Measurements from ENCODE around the gene GKN2.

DNA sequence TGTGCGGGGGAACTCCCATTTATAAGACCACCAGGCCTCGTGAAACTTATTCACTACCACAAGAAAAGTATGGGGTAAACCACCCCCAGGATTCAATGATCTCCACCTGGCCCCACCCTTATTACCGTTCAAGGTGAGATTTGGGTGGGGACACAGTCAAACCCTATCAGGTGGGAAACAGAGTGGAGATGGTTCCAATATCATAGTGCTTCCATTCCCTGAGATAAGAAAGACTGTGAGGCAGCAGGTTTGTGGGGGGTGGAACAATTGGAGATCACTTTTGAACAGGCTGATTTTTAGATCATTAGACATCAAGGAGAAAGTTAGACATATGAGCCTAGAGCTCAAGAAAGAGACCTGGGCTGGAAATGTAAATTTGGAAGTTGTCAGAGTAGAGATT, 39.3 kb downstream of the GKN2 start:
- TF ChIP-seq CHD2 (IDR thresholded peaks at IDR 0.05; ENCODE audit: low read length, partially characterized antibody) (no peak), POLR2A (IDR thresholded peaks at IDR 0.05; ENCODE audit: low read length) (no peak), EP300 (IDR thresholded peaks at IDR 0.05) (no peak), CEBPB (IDR thresholded peaks at IDR 0.05) (no peak), MAFK (IDR thresholded peaks at IDR 0.05; ENCODE audit: partially characterized antibody) (no peak), RAD21 (conservative IDR thresholded peaks at IDR 0.05 in 1 of 2, IDR thresholded peaks at IDR 0.05 in 1 of 2) (no peak), RARB (CRISPR knock-in tag; IDR thresholded peaks at IDR 0.05) (no peak), ESRRA (IDR thresholded peaks at IDR 0.05; ENCODE audit: borderline replicate concordance, low read length) (no peak)
- TF ChIP-seq, protein P1, sequence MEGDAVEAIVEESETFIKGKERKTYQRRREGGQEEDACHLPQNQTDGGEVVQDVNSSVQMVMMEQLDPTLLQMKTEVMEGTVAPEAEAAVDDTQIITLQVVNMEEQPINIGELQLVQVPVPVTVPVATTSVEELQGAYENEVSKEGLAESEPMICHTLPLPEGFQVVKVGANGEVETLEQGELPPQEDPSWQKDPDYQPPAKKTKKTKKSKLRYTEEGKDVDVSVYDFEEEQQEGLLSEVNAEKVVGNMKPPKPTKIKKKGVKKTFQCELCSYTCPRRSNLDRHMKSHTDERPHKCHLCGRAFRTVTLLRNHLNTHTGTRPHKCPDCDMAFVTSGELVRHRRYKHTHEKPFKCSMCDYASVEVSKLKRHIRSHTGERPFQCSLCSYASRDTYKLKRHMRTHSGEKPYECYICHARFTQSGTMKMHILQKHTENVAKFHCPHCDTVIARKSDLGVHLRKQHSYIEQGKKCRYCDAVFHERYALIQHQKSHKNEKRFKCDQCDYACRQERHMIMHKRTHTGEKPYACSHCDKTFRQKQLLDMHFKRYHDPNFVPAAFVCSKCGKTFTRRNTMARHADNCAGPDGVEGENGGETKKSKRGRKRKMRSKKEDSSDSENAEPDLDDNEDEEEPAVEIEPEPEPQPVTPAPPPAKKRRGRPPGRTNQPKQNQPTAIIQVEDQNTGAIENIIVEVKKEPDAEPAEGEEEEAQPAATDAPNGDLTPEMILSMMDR (IDR thresholded peaks at IDR 0.05): no peak
- TF ChIP-seq, protein P2, sequence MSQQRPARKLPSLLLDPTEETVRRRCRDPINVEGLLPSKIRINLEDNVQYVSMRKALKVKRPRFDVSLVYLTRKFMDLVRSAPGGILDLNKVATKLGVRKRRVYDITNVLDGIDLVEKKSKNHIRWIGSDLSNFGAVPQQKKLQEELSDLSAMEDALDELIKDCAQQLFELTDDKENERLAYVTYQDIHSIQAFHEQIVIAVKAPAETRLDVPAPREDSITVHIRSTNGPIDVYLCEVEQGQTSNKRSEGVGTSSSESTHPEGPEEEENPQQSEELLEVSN (IDR thresholded peaks at IDR 0.05; ENCODE audit: borderline replicate concordance, low read depth): no peak
- TF ChIP-seq, protein P3, sequence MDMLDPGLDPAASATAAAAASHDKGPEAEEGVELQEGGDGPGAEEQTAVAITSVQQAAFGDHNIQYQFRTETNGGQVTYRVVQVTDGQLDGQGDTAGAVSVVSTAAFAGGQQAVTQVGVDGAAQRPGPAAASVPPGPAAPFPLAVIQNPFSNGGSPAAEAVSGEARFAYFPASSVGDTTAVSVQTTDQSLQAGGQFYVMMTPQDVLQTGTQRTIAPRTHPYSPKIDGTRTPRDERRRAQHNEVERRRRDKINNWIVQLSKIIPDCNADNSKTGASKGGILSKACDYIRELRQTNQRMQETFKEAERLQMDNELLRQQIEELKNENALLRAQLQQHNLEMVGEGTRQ (IDR thresholded peaks at IDR 0.05): no peak
- TF ChIP-seq, protein P4, sequence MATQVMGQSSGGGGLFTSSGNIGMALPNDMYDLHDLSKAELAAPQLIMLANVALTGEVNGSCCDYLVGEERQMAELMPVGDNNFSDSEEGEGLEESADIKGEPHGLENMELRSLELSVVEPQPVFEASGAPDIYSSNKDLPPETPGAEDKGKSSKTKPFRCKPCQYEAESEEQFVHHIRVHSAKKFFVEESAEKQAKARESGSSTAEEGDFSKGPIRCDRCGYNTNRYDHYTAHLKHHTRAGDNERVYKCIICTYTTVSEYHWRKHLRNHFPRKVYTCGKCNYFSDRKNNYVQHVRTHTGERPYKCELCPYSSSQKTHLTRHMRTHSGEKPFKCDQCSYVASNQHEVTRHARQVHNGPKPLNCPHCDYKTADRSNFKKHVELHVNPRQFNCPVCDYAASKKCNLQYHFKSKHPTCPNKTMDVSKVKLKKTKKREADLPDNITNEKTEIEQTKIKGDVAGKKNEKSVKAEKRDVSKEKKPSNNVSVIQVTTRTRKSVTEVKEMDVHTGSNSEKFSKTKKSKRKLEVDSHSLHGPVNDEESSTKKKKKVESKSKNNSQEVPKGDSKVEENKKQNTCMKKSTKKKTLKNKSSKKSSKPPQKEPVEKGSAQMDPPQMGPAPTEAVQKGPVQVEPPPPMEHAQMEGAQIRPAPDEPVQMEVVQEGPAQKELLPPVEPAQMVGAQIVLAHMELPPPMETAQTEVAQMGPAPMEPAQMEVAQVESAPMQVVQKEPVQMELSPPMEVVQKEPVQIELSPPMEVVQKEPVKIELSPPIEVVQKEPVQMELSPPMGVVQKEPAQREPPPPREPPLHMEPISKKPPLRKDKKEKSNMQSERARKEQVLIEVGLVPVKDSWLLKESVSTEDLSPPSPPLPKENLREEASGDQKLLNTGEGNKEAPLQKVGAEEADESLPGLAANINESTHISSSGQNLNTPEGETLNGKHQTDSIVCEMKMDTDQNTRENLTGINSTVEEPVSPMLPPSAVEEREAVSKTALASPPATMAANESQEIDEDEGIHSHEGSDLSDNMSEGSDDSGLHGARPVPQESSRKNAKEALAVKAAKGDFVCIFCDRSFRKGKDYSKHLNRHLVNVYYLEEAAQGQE (IDR thresholded peaks at IDR 0.05): no peak
